Thymus (tissue), 11 donors: Measurements from ENCODE around the gene NPPC. TPM values are rescaled to one million over a fixed set of nuclear protein-coding genes. Genes with fewer than 3 reads are reported as not detected.
"Not testable (repeated sequence)": the region's sequence is repeated elsewhere in the genome, so short reads cannot be mapped to it uniquely, and the experiment has no call there.

Experiments used
- DNase-seq, 9 donors: peaks; one replicate each; pipeline ENCODE4 v3.0.0-alpha.2; 2013; ENCODE audit warnings: low spot score in 9 of 9, low read depth in 6 of 9, missing footprints in 1 of 9
- H3K27ac ChIP-seq, 2 donors: one replicate each; pipeline ENCODE4 v1.5.1; 2013; ENCODE audit warnings: control low read depth in 1 of 2, low read depth in 1 of 2, low read length in 1 of 2, mild to moderate bottlenecking in 1 of 2, moderate library complexity in 1 of 2
- H3K27me3 ChIP-seq, 2 donors: one replicate each; pipeline ENCODE4 v1.5.1; 2013; ENCODE audit warnings: low read length in 1 of 2; ENCODE audit not compliant: control insufficient read depth in 2 of 2, insufficient read depth in 1 of 2
- H3K36me3 ChIP-seq, 2 donors: one replicate each; pipeline ENCODE4 v1.5.1; 2013; ENCODE audit warnings: low read length in 1 of 2, mild to moderate bottlenecking in 1 of 2, moderate library complexity in 1 of 2; ENCODE audit not compliant: control insufficient read depth in 2 of 2, insufficient read depth in 2 of 2
- H3K4me1 ChIP-seq, 2 donors: one replicate each; pipeline ENCODE4 v1.5.1; 2013; ENCODE audit warnings: low read length in 2 of 2; ENCODE audit not compliant: control insufficient read depth in 2 of 2, insufficient read depth in 2 of 2
- H3K4me3 ChIP-seq, 2 donors: one replicate each; pipeline ENCODE4 v1.5.1; 2013; ENCODE audit warnings: low read length in 2 of 2, control low read depth in 1 of 2, mild to moderate bottlenecking in 1 of 2
- H3K9me3 ChIP-seq, 2 donors: one replicate each; pipeline ENCODE4 v1.5.1; 2013; ENCODE audit warnings: low read length in 1 of 2, mild to moderate bottlenecking in 1 of 2; ENCODE audit not compliant: control insufficient read depth in 2 of 2, insufficient read depth in 1 of 2
- WGBS: extraction: QIAGEN DNeasy Blood & Tissue Kit; methylation state at CpG from one replicate; pipeline ENCODE4 v1.1.7; 2013; 5-methylcytosine and 5-hydroxymethylcytosine counted together
- polyA plus RNA-seq: library from polyadenylated mRNA; stranded (reverse); fragments of 200-250 nt; gene quantifications from one replicate; pipeline ENCODE4 v1.2.3, GENCODE V29; 2013
- total RNA-seq: library from RNA; stranded (reverse); fragments of 120-200 nt; gene quantifications from one replicate; pipeline ENCODE4 v1.2.4, GENCODE V29; 2013
- donor health status: healthy.

NPPC gene
- total and polyA plus RNA-seq, 2 donors = 2.3 to 8.5 TPM

DNA sequence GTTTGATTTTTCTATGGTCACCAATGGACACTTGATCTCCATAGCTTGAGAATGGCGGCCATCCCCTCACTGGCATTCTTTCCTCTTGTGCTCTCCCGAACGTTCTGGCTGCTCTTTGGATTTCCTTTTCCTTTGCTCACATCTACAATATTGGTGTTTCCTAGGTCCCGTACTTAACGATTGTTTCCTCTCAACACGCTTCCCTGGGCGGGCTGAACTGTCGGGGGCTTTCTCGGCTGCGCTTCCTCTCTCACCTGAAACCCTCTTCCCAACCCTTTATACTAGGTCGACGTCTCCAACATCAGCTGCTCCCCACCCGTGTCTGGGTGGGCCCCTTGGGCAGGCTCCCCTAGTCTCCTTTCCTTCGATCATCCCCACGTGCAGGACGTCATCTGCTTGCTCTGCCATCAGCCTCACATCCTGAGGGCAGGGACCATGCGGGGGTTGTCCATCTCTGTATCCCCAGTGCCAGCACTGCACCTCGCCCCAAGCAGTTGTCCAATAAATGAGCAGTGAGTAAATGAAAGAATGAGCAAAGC, 34.7 kb upstream of the NPPC start:
- Histone ChIP-seq H3K9me3 (no peaks in the 10 kb centered on the region), H3K4me3 (peak overlapping the region; percentile 95 to 98), H3K27ac (peak overlapping the region; percentile 82 to 88), H3K4me1 (peaks cover 5 to 8% of the 10 kb centered on the region in 2 donors), H3K27me3 (no peaks in the 10 kb centered on the region), H3K36me3 (no peaks in the 10 kb centered on the region)
- WGBS = 60% methylated on average over 18 of the region's 18 CpGs
- peak in 1 of 9 donors; percentile 3 for DNase-seq

DNA sequence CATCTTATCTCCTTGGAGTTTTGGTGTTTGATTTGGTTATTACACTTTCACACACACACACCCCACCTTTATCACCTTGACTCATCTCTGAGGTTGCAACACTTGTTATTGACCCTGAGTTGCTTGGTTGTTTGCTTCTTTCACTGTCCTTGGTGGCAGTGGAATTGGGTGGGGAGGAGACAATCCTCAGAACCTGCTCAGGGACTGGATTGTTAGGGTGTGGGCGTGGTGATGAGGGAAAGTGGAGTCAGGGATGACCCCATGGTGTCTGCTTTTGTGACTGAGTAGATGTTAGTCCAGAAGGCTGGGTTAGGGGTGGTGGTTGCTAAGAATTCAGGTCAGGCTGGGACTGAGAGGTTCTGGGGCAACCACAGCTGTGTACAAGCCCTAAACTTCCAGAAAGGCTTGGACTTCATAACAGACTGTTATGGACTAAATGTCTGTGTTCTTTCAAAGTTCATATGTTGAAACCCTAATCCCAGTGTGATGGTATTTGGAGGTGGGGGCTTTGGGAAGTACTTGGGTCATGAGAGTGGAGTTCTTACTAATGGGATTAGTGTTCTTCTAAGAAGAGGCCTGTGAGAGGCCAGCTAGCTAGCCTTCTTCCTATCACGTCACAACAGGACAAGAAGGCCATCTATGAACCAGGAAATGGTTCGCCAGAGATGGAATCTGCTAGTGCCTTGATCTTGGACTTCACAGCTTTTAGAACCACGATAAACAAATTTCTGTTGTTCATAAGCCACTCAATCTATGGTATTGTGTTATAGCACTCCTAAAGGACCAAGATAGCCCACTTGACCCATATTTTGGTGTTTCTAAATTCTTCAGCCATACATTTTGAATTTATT, 31.9 kb upstream of the NPPC start:
- peaks cover 5 to 8% of the 10 kb centered on the region in 2 donors for H3K4me1 ChIP-seq
- no peaks in the 10 kb centered on the region for H3K36me3 ChIP-seq
- H3K27me3 ChIP-seq = peaks cover 3% of the 10 kb centered on the region in 2 donors
- DNase-seq = no peak
- 93% methylated on average over 4 of the region's 4 CpGs for WGBS
- no peak overlapping the region for H3K4me3 ChIP-seq
- H3K9me3 ChIP-seq = peaks cover 0 to 3% of the 10 kb centered on the region in 2 donors
- H3K27ac ChIP-seq = no peak overlapping the region

DNA sequence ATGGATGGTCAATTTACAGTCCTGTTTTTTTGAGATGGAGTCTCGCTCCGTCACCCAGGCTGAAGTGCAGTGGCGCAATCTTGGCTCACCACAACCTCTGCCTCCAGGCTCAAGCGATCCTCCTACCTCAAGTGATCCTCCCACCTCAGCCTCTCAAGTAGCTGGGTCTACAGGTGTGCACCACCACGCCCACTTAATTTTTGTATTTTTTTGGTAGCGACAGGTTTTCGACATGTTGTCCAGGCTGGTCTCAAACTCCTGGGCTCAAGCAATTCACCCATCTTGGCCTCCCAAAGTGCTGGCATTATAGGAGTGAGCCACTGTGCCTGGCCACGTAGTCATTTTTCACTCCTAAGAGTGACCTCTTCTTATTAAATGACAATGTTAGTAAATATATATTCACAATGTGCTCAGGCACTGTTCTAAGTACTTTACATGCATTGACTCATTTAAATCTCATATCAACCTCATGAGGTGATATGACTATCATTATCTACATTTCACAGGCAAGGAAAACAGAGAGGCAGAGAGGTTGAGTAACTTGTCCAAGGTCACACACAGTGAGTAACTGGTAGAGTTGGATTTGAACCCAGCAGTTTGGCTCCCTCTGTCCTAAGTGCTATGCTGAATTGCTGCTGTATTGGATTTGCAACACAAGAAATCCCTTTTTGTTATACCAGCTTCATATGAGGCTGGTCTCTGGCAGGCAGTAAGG, 29.7 kb upstream of the NPPC start:
- 98% methylated on average over 8 of the region's 8 CpGs for WGBS

DNA sequence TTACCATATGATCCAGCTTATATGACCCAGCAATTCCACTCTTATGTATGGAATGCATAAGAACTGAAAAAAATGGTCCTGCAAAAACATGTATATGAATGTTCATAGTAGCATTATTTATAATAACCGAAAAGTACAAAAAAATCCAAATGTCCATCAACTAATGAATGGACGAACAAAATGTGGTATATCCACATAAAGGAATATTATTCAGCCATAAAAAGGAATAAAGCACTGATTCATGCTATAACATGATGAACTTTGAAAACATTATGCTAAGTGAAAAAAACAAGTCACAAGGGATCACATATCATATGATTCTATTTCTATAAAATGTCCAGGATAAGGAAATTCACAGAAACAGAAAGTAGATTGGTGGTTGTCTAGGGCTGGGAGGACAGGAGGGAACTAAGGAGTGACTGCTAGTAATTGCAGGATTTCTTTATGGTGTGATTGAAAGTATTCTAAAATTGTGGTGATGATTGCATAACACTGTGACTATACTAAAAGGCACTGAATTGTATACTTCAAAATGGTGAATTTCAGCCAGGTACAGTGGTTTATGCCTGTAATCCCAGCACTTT, 25.3 kb upstream of the NPPC start:
- no peak overlapping the region for H3K27ac ChIP-seq
- peaks cover 3% of the 10 kb centered on the region in 2 donors for H3K27me3 ChIP-seq
- no peaks in the 10 kb centered on the region for H3K36me3 ChIP-seq
- H3K9me3 ChIP-seq = peaks cover 0 to 3% of the 10 kb centered on the region in 2 donors
- H3K4me3 ChIP-seq = no peak overlapping the region
- no peaks in the 10 kb centered on the region for H3K4me1 ChIP-seq
- WGBS = 97% methylated on average over 2 of the region's 2 CpGs
- no peak for DNase-seq

More for the DNA sequence above, 29.7 kb upstream of the NPPC start:
- H3K27me3 ChIP-seq = peaks cover 3% of the 10 kb centered on the region in 2 donors
- no peaks in the 10 kb centered on the region for H3K36me3 ChIP-seq
- no peak overlapping the region for H3K4me3 ChIP-seq
- H3K9me3 ChIP-seq = peaks cover 0 to 3% of the 10 kb centered on the region in 2 donors
- H3K4me1 ChIP-seq = peaks cover 3 to 5% of the 10 kb centered on the region in 2 donors
- DNase-seq = no peak
- no peak overlapping the region for H3K27ac ChIP-seq

DNA sequence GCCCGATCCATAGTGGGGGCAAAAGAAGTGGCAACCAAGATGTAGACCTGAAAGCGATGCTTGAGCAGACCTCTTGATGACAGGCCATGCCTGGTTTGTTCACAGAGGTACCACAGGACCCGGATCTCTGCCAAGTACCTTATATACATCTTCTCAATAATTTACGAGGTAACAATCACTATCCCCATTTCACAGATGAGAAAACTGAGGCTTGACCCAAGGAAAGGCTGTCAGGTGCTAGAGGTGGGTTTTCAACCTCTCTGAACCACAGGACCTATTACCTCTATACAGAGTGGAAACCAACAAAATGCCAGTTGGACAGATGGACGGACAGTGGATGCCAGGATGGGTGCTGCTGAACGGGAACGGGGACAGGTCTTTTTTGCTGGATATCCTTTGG, 21.5 kb upstream of the NPPC start:
- Histone ChIP-seq H3K27me3 (no peaks in the 10 kb centered on the region), H3K4me1 (no peaks in the 10 kb centered on the region), H3K27ac (no peak overlapping the region), H3K4me3 (no peak overlapping the region), H3K9me3 (no peaks in the 10 kb centered on the region), H3K36me3 (no peaks in the 10 kb centered on the region)
- no peak for DNase-seq
- 99% methylated on average over 7 of the region's 7 CpGs for WGBS

DNA sequence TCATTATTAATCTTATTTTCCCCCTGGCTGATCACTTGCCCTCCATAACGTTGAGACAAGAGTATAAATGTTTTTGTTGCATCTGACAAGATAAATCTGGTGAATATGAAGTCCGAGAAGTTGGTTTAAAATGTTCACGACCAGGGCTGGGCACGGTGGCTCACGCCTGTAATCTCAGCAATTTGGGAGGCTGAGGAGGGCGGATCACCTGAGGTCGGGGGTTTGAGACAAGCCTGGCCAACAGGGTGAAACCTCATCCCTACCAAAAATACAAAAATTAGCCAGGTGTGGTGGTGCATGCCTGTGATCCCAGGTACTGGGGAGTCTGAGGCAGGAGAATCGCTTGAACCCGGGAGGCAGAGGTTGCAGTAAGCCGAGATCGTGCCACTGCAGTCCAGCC, 20.9 kb upstream of the NPPC start:
- H3K4me1 ChIP-seq, H3K4me3 ChIP-seq, H3K36me3 ChIP-seq, H3K9me3 ChIP-seq, H3K27ac ChIP-seq, DNase-seq, H3K27me3 ChIP-seq: not testable (repeated sequence)
- 94% methylated on average over 11 of the region's 11 CpGs for WGBS

DNA sequence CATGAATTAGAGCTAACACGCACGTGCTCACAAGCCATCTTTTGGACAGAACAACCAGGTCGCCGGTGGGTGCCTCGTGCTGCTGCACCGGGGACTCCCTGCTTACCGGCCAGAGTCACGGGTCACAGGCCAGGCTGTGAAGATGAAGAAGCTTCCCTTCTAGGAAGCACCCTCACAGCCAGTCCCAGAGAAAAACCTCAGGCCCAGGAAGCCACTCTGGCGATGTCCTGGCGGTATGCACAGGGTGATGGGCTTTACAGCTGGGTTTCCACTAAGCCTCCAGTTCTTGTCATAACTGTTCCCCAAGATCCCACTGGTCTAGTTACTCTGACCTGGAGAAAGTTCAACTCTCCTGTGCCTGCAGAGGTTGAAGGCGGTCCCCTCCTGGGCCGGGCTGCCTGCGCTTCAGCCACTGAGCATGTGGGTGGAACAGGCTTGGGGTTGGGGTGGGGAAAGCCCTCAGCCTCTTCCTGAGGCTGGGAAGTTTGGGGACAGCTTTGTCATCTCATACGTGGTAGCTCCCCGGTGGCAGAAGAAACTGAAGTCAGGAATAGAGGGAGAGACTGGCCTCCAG, 20.1 kb upstream of the NPPC start:
- no peak for DNase-seq
- no peaks in the 10 kb centered on the region for H3K36me3 ChIP-seq
- H3K9me3 ChIP-seq = no peaks in the 10 kb centered on the region
- 96% methylated on average over 15 of the region's 15 CpGs for WGBS
- H3K4me1 ChIP-seq = no peaks in the 10 kb centered on the region
- no peaks in the 10 kb centered on the region for H3K27me3 ChIP-seq
- no peak overlapping the region for H3K27ac ChIP-seq
- H3K4me3 ChIP-seq = no peak overlapping the region

DNA sequence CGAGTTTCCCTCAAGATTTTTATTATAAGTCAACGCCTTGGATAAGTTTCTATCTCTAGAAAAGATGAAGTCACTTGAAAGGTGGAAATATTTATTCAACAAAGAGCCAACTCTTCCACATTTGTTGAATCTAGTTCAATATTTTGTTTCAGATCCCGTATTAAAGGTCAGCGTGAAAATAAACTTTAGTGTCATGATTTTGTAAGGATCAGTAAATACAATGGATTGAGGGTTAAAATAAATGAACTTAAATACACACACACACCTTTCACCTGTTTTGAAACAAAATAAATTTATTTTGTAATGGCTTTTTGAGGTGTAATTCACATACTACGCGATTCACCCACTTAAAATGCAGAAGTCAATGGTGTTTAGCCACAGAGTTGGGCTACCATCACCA, 16.0 kb upstream of the NPPC start:
- 96% methylated on average over 6 of the region's 6 CpGs for WGBS
- Histone ChIP-seq H3K27me3 (no peaks in the 10 kb centered on the region), H3K36me3 (no peaks in the 10 kb centered on the region), H3K27ac (no peak overlapping the region), H3K9me3 (peaks cover 0 to 3% of the 10 kb centered on the region in 2 donors), H3K4me3 (no peak overlapping the region), H3K4me1 (no peaks in the 10 kb centered on the region)
- no peak for DNase-seq
